ENCODE results near the gene TMEM273. TPM values are rescaled to one million over a fixed set of nuclear protein-coding genes. Genes with fewer than 3 reads are reported as not detected.

Gene TMEM273
- total RNA-seq, 2 donors from 2014 or later = 4.3 to 9.3 TPM

GRCh38 chr10:49112851-49113250 is 75.3 kb downstream of the TMEM273 start:
- intact Hi-C loops (cut with DNase I) = no loop called here
- H3K27ac ChIP-seq = no peak overlapping the region
- DNase-seq (no peak), ATAC-seq (no peak)
- TF ChIP-seq CTCF (IDR thresholded peaks at IDR 0.05) (no peak), POLR2A (IDR thresholded peaks at IDR 0.05) (no peak)
- peaks cover 6% of the 10 kb centered on the region for H3K4me1 ChIP-seq
- H3K9me3 ChIP-seq = no peaks in the 10 kb centered on the region
- no peaks in the 10 kb centered on the region for H3K27me3 ChIP-seq
- no peaks in the 10 kb centered on the region for H3K36me3 ChIP-seq (replicated peaks in 1 of 2; ENCODE audit: insufficient read depth in 1 of 2, low read depth in 2 of 2)
- 30 to 41% methylated on average over 3 of the region's 3 CpGs for WGBS, 2 donors
- H3K4me3 ChIP-seq = no peak overlapping the region

DNA sequence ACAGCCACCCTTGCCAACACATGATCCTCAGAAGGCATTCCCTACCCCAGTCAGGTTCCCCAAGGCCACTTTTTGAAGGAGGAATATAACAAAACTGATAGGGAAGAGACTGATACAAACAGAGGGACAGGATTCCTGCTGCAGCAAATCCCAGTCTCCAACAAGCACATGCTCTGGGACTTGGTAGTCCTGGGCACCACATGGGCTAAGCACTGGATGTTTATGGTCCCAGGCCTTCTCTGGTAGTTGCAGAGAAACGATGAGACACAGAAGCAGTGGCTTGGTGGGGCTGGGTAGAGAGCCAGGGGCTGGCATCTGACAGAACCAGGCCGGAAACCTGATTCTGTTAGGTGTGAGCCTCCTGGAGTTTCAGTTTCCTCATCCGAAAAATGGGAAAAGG is 76.1 kb downstream of the TMEM273 start:
- Histone ChIP-seq H3K4me1 (peaks cover 6% of the 10 kb centered on the region), H3K27ac (no peak overlapping the region), H3K36me3 (replicated peaks in 1 of 2; ENCODE audit: insufficient read depth in 1 of 2, low read depth in 2 of 2) (no peaks in the 10 kb centered on the region), H3K9me3 (no peaks in the 10 kb centered on the region), H3K4me3 (no peak overlapping the region), H3K27me3 (no peaks in the 10 kb centered on the region)
- intact Hi-C loops (cut with DNase I) = no loop called here
- TF ChIP-seq POLR2A (IDR thresholded peaks at IDR 0.05) (no peak), CTCF (IDR thresholded peaks at IDR 0.05) (no peak)
- no peak for DNase-seq
- no peak for ATAC-seq
- 63 to 69% methylated on average over 3 of the region's 3 CpGs for WGBS, 2 donors

DNA sequence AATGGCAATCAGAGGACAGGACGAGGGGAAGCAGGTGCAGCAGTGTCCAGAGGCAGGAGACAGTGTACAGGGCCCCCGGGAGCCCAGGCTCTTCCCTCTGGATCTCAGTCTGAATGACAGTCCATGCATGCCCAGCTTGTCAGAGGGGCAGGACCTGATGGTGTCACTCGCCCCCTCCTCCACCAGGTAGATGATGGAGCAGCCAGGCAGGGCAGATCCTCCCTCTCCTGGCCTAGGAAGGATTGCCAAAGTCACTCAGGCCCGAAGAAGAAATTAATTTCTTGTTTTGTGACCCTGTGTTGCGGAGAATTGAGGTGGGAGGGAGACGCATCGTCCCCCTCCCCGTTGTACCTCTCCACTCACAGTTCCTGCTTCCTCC is 76.9 kb downstream of the TMEM273 start:
- intact Hi-C loops (cut with DNase I) = no loop called here
- no peaks in the 10 kb centered on the region for H3K36me3 ChIP-seq (replicated peaks in 1 of 2; ENCODE audit: insufficient read depth in 1 of 2, low read depth in 2 of 2)
- DNase-seq = no peak
- 51 to 58% methylated on average over 7 to 8 of the region's 8 CpGs for WGBS, 2 donors
- H3K27ac ChIP-seq = no peak overlapping the region
- TF ChIP-seq POLR2A (IDR thresholded peaks at IDR 0.05) (no peak), CTCF (IDR thresholded peaks at IDR 0.05) (no peak)
- no peak overlapping the region for H3K4me3 ChIP-seq
- ATAC-seq = no peak
- no peaks in the 10 kb centered on the region for H3K27me3 ChIP-seq
- peaks cover 14% of the 10 kb centered on the region for H3K4me1 ChIP-seq
- no peaks in the 10 kb centered on the region for H3K9me3 ChIP-seq

- Histone ChIP-seq H3K36me3 (replicated peaks in 1 of 2; ENCODE audit: insufficient read depth in 1 of 2, low read depth in 2 of 2) (no peaks in the 10 kb centered on the region), H3K4me1 (peaks cover 15% of the 10 kb centered on the region), H3K4me3 (no peak overlapping the region), H3K27ac (no peak overlapping the region), H3K27me3 (no peaks in the 10 kb centered on the region), H3K9me3 (no peaks in the 10 kb centered on the region)
- no peak for TF ChIP-seq CTCF (IDR thresholded peaks at IDR 0.05)
- TF ChIP-seq POLR2A (IDR thresholded peaks at IDR 0.05) = no peak
- ATAC-seq (no peak), DNase-seq (no peak)
- 81 to 94% methylated on average over 4 of the region's 4 CpGs for WGBS, 2 donors
- intact Hi-C loops (cut with DNase I) = no loop called here
These were observed 77.4 kb downstream of the TMEM273 start for GRCh38 chr10:49110684-49111319.

DNA sequence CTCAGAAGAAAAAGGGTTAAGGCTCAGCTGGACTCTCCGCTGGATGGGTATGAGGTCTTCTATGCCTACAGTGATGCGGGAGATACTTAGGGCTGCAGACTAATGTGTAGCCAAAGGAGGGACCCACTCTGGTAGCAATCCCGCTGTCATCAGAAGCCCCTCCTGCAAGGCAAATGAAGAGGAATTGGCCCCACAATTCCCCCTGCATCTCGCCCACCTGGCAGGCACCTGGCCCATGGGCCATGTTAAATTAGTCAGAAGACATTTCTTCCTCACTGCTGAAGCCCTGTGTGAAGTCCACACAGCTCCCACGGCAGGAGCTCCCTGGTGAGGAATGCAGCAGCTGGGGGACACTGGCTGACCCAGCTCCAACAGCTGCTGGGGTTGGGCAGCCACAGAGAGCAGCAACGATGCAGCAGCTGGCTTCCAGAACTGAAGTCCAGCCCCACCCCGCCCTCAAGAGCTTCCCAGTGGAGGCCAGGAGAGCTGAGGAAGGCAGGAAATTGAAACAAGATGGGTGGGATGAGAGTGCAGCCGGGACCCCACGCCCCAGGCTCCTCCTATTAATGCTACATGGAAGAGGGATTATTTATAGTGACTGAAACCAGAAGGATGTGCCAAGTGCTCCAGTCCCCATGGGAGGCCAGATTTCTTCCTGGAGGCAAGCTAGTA is 78.4 kb downstream of the TMEM273 start:
- H3K27ac ChIP-seq = no peak overlapping the region
- ATAC-seq (no peak), DNase-seq (peak in 2 of 4 donors; percentile 25 to 32)
- H3K4me3 ChIP-seq = no peak overlapping the region
- no peaks in the 10 kb centered on the region for H3K36me3 ChIP-seq (replicated peaks in 1 of 2; ENCODE audit: insufficient read depth in 1 of 2, low read depth in 2 of 2)
- peaks cover 13% of the 10 kb centered on the region for H3K4me1 ChIP-seq
- intact Hi-C loops (cut with DNase I) = no loop called here
- no peaks in the 10 kb centered on the region for H3K9me3 ChIP-seq
- no peaks in the 10 kb centered on the region for H3K27me3 ChIP-seq
- 62 to 65% methylated on average over 9 of the region's 9 CpGs for WGBS, 2 donors
- TF ChIP-seq CTCF (IDR thresholded peaks at IDR 0.05) (no peak), POLR2A (IDR thresholded peaks at IDR 0.05) (no peak)
